ENCODE data around the gene MREG.
"Not testable (repeated sequence)": the region's sequence is repeated elsewhere in the genome, so short reads cannot be mapped to it uniquely, and the experiment has no call there.

Gene MREG

GRCh38 chr2:215961981-215962380 lies 51.4 kb downstream of the MREG start:
- Histone ChIP-seq H3K4me3 (no peak overlapping the region), H3K27ac (peak overlapping the region in 1 of 2 donors; percentile 28), H3K36me3 (no peaks in the 10 kb centered on the region), H3K27me3 (no peaks in the 10 kb centered on the region), H3K4me1 (peaks cover 0 to 18% (median 2%) of the 10 kb centered on the region in 4 donors), H3K9me3 (no peaks in the 10 kb centered on the region)
- intact Hi-C loops (cut with DNase I; ENCODE audit: low total_unique reads) = no loop called here
- no peak for TF ChIP-seq CTCF (IDR thresholded peaks at IDR 0.05)
- DNase-seq = no peak

GRCh38 chr2:215958257-215958656 lies 55.1 kb downstream of the MREG start:
- no peaks in the 10 kb centered on the region for H3K9me3 ChIP-seq
- DNase-seq = no peak
- H3K36me3 ChIP-seq = no peaks in the 10 kb centered on the region
- no peak overlapping the region for H3K4me3 ChIP-seq
- H3K27ac ChIP-seq = no peak overlapping the region
- H3K27me3 ChIP-seq = no peaks in the 10 kb centered on the region
- intact Hi-C loops (cut with DNase I; ENCODE audit: low total_unique reads) = loop anchor here (10.0 kb wide), 1 partner anchor 57 kb away; the partner anchor contains the start of gene MREG
- H3K4me1 ChIP-seq = peaks cover 0 to 13% (median 2%) of the 10 kb centered on the region in 4 donors
- TF ChIP-seq CTCF (IDR thresholded peaks at IDR 0.05) = no peak

- H3K4me3 ChIP-seq, H3K27ac ChIP-seq, DNase-seq, H3K36me3 ChIP-seq, H3K27me3 ChIP-seq, H3K9me3 ChIP-seq: not testable (repeated sequence)
- intact Hi-C loops (cut with DNase I; ENCODE audit: low total_unique reads) = loop anchor here (10.0 kb wide), 1 partner anchor 57 kb away; the partner anchor contains the start of gene MREG
- peaks cover 0 to 12% (median 2%) of the 10 kb centered on the region in 4 donors for H3K4me1 ChIP-seq
Observed at GRCh38 chr2:215957354-215958122, 55.8 kb downstream of the MREG start.

- no peak for TF ChIP-seq CTCF (IDR thresholded peaks at IDR 0.05)
- Histone ChIP-seq H3K27ac (no peak overlapping the region), H3K27me3 (no peaks in the 10 kb centered on the region), H3K36me3 (no peaks in the 10 kb centered on the region), H3K9me3 (no peaks in the 10 kb centered on the region), H3K4me3 (no peak overlapping the region), H3K4me1 (no peaks in the 10 kb centered on the region)
- intact Hi-C loops (cut with DNase I; ENCODE audit: low total_unique reads) = loop anchor here (10.0 kb wide), 1 partner anchor 62 kb away; the partner anchor contains the start of gene MREG
- DNase-seq = no peak
Observed at GRCh38 chr2:215952860-215953637, 60.3 kb downstream of the MREG start.

GRCh38 chr2:215951558-215951957 lies 61.8 kb downstream of the MREG start:
- Histone ChIP-seq H3K27ac (no peak overlapping the region), H3K27me3 (no peaks in the 10 kb centered on the region), H3K4me3 (no peak overlapping the region), H3K9me3 (no peaks in the 10 kb centered on the region), H3K4me1 (no peaks in the 10 kb centered on the region), H3K36me3 (no peaks in the 10 kb centered on the region)
- no peak for TF ChIP-seq CTCF (IDR thresholded peaks at IDR 0.05)
- intact Hi-C loops (cut with DNase I; ENCODE audit: low total_unique reads) = loop anchor here (10.0 kb wide), 1 partner anchor 63 kb away; the partner anchor contains the start of gene MREG
- DNase-seq = no peak

GRCh38 chr2:215949991-215950404 lies 63.4 kb downstream of the MREG start:
- no peaks in the 10 kb centered on the region for H3K4me1 ChIP-seq
- no peak overlapping the region for H3K4me3 ChIP-seq
- no peak for DNase-seq
- peak; percentile 39 to 50 for TF ChIP-seq CTCF (IDR thresholded peaks at IDR 0.05)
- intact Hi-C loops (cut with DNase I; ENCODE audit: low total_unique reads) = loop anchor here (10.0 kb wide), 1 partner anchor 65 kb away; the partner anchor contains the start of gene MREG
- H3K9me3 ChIP-seq = no peaks in the 10 kb centered on the region
- no peak overlapping the region for H3K27ac ChIP-seq
- no peaks in the 10 kb centered on the region for H3K27me3 ChIP-seq
- no peaks in the 10 kb centered on the region for H3K36me3 ChIP-seq

Measured in tibial artery (tissue), 4 donors.